Adrenal gland (tissue), 12 donors: ENCODE data around the gene SPAG7. TPM values are rescaled to one million over a fixed set of nuclear protein-coding genes. Genes with fewer than 3 reads are reported as not detected.
"Not testable (repeated sequence)": the region's sequence is repeated elsewhere in the genome, so short reads cannot be mapped to it uniquely, and the experiment has no call there.

Experiments used
- DNase-seq, 7 donors: peaks; one replicate each; pipeline ENCODE4 v3.0.0-alpha.2; 2019 to 2020
- H3K27ac ChIP-seq, 5 donors: fragments of 200-600 bp; sonication (generic) in 4 of 5; 1 replicate in 3 of 5; 2 replicates in 2 of 5; pipeline versions ENCODE4 v1.5.1 to v1.8.0; 2016 to 2020; ENCODE audit warnings: mild to moderate bottlenecking in 1 of 5
- H3K27me3 ChIP-seq: fragments of 200-600 bp; 2 replicates; pipeline ENCODE4 v1.8.0; 2021
- H3K36me3 ChIP-seq, 2 donors: fragments of 200-600 bp; replicated peaks in 1 of 2; 1 replicate in 1 of 2; 2 replicates in 1 of 2; pipeline versions ENCODE4 v1.5.1 to v1.8.0; 2018 to 2022
- H3K4me1 ChIP-seq, 2 donors: fragments of 200-600 bp; replicated peaks in 1 of 2; 1 replicate in 1 of 2; 2 replicates in 1 of 2; pipeline versions ENCODE4 v1.5.1 to v1.8.0; 2018 to 2021
- H3K4me3 ChIP-seq, 4 donors: fragments of 200-600 bp; sonication (generic) in 3 of 4; one replicate each; pipeline ENCODE4 v1.5.1; 2016 to 2018
- H3K9me3 ChIP-seq, 3 donors: fragments of 200-600 bp; sonication (generic) in 1 of 3; replicated peaks in 1 of 3; 1 replicate in 2 of 3; 2 replicates in 1 of 3; pipeline versions ENCODE4 v1.5.1 to v1.8.0; 2016 to 2021
- CTCF ChIP-seq, 6 experiments: fragments of 450-650 bp in 4 of 6; fragments of 200-600 bp in 2 of 6; sonication (generic) in 1 of 6; IDR thresholded peaks; 1 replicate in 5 of 6; 2 replicates in 1 of 6; pipeline versions ENCODE4 v1.5.1 to v1.8.0; 2016 to 2021; ENCODE audit warnings: antibody characterized with exemption in 6 of 6, mild to moderate bottlenecking in 2 of 6, moderate library complexity in 1 of 6
- POLR2A ChIP-seq, 2 donors: fragments of 450-650 bp; IDR thresholded peaks; one replicate each; pipeline ENCODE4 v1.6.1; 2017; ENCODE audit warnings: antibody characterized with exemption in 2 of 2, mild to moderate bottlenecking in 2 of 2, moderate library complexity in 1 of 2
- WGBS, 4 donors: extraction: QIAGEN DNeasy Blood & Tissue Kit in 2 of 4; methylation state at CpG; one replicate each; pipeline versions ENCODE4 v1.1.5 to v1.1.7; 2013 to 2017; 5-methylcytosine and 5-hydroxymethylcytosine counted together
- intact Hi-C, 2 donors: fragments of 100-400 bp; cut with DNase I; formaldehyde crosslinking; loops; one replicate each; pipeline versions ENCODE4 v1.14.1 to v1.15.0; 2022 to 2023
- polyA plus RNA-seq, 3 donors: library from polyadenylated mRNA; stranded (reverse); fragments of 200-250 nt in 2 of 3; fragments of 350-450 nt in 1 of 3; fragmentation: Illumina TruSeq in 1 of 3; extraction: RNeasy Lipid Tissue Mini Kit (QIAGEN cat#74804) in 1 of 3; gene quantifications; one replicate each; pipeline ENCODE4 v1.2.3, GENCODE V29; 2013 to 2014
- total RNA-seq, 9 donors: library from RNA; depleted of rRNA in 4 of 9; stranded (reverse); fragments of >200 nt in 4 of 9; fragments of 120-200 nt in 1 of 9; fragmentation: NEBNext Ultra II Directional in 1 of 9; extraction: Animal tissue kit (Norgen Biotek cat#: 25700) in 1 of 9; gene quantifications; one replicate each; pipeline versions ENCODE4 v1.1.0 to v1.2.4, GENCODE V29; 2013 to 2023
- donor health status: healthy with polysubstance abuse.
- donor health status: Bipolar disorder and iron deficiency.
- donor health status: DM: yes; HTN: yes; CAD: no.
- donor health status: DM: no; HTN: no; CAD: no.
- donor health status: DM: no; HTN: no; CAD: no.
- donor health status: DM: yes; HTN: yes; CAD: no.

The SPAG7 gene
- total and polyA plus RNA-seq, 12 donors = 44.3 to 120 (median 73.5) TPM

- no peaks in the 10 kb centered on the region for H3K27me3 ChIP-seq
- H3K27ac ChIP-seq = no peak overlapping the region
- 78 to 90% (median 88%) methylated on average over 4 of the region's 4 CpGs for WGBS, 4 donors
- TF ChIP-seq POLR2A (IDR thresholded peaks at IDR 0.05) (no peak), CTCF (IDR thresholded peaks at IDR 0.05) (no peak)
- H3K9me3 ChIP-seq = no peaks in the 10 kb centered on the region
- no peaks in the 10 kb centered on the region for H3K36me3 ChIP-seq
- no peak for DNase-seq
- no peaks in the 10 kb centered on the region for H3K4me1 ChIP-seq
- no peak overlapping the region for H3K4me3 ChIP-seq
- intact Hi-C loops = no loop called here
Observed at GRCh38 chr17:4921320-4921719, 46.3 kb downstream of the SPAG7 start.

- 74 to 83% (median 79%) methylated on average over 10 of the region's 10 CpGs for WGBS, 4 donors
- Histone ChIP-seq H3K4me3 (no peak overlapping the region), H3K4me1 (no peaks in the 10 kb centered on the region), H3K9me3 (no peaks in the 10 kb centered on the region), H3K27me3 (no peaks in the 10 kb centered on the region), H3K36me3 (no peaks in the 10 kb centered on the region), H3K27ac (no peak overlapping the region)
- intact Hi-C loops = no loop called here
- peak in 1 of 7 donors; percentile 35 for DNase-seq
- TF ChIP-seq CTCF (IDR thresholded peaks at IDR 0.05) = no peak
- TF ChIP-seq POLR2A (IDR thresholded peaks at IDR 0.05) = no peak
Observed at GRCh38 chr17:4920351-4921048, 47.1 kb downstream of the SPAG7 start.

GRCh38 chr17:4919511-4920047 lies 48.0 kb downstream of the SPAG7 start:
- no peaks in the 10 kb centered on the region for H3K36me3 ChIP-seq
- H3K4me3 ChIP-seq = no peak overlapping the region
- no peaks in the 10 kb centered on the region for H3K4me1 ChIP-seq
- no peak for DNase-seq
- TF ChIP-seq POLR2A (IDR thresholded peaks at IDR 0.05) = no peak
- no peak for TF ChIP-seq CTCF (IDR thresholded peaks at IDR 0.05)
- H3K27me3 ChIP-seq = no peaks in the 10 kb centered on the region
- no peak overlapping the region for H3K27ac ChIP-seq
- no peaks in the 10 kb centered on the region for H3K9me3 ChIP-seq
- intact Hi-C loops = no loop called here
- WGBS, 4 donors = 74 to 77% (median 76%) methylated on average over 8 of the region's 8 CpGs

GRCh38 chr17:4914551-4914950 lies 53.1 kb downstream of the SPAG7 start:
- intact Hi-C loops = loop anchor here in 1 of 2 donors (5.0 kb wide), 1 partner anchor 148 kb away; no protein-coding TSS in a partner anchor
- not testable (repeated sequence) for DNase-seq, H3K27ac ChIP-seq, H3K27me3 ChIP-seq, H3K9me3 ChIP-seq, H3K4me1 ChIP-seq, H3K36me3 ChIP-seq, H3K4me3 ChIP-seq
- 76 to 86% (median 79%) methylated on average over 4 of the region's 4 CpGs for WGBS, 4 donors

GRCh38 chr17:4913994-4914393 lies 53.6 kb downstream of the SPAG7 start:
- WGBS, 4 donors = 83 to 91% (median 84%) methylated on average over 1 of the region's 1 CpG
- intact Hi-C loops = loop anchor here in 1 of 2 donors (5.0 kb wide), 1 partner anchor 148 kb away; no protein-coding TSS in a partner anchor

More at GRCh38 chr17:4913994-4914393, 53.6 kb downstream of the SPAG7 start:
- TF ChIP-seq POLR2A (IDR thresholded peaks at IDR 0.05) (no peak), CTCF (IDR thresholded peaks at IDR 0.05) (no peak)
- H3K4me1 ChIP-seq = peaks cover 0 to 3% of the 10 kb centered on the region in 2 donors
- DNase-seq = no peak
- H3K9me3 ChIP-seq = no peaks in the 10 kb centered on the region
- no peaks in the 10 kb centered on the region for H3K27me3 ChIP-seq
- H3K4me3 ChIP-seq = no peak overlapping the region
- H3K36me3 ChIP-seq = no peaks in the 10 kb centered on the region
- H3K27ac ChIP-seq = no peak overlapping the region
